GM23338 (cell line): Measurements from ENCODE around the gene MINDY4. TPM values are rescaled to one million over a fixed set of nuclear protein-coding genes. Genes with fewer than 3 reads are reported as not detected.

Experiments used
- ATAC-seq: fragments of 200-7000 bp; cut with Tn5 transposase; 3 replicates; pipeline ENCODE4 v1.9.1; 2020
- DNase-seq: peaks from one replicate; pipeline ENCODE4 v3.0.0-alpha.2; 2015; ENCODE audit warnings: low spot score
- H2AFZ ChIP-seq: fragments of 200-600 bp; sonication (generic); 2 replicates; pipeline ENCODE4 v1.8.0; 2016; ENCODE audit warnings: antibody characterized with exemption, mild to moderate bottlenecking, moderate library complexity
- H3F3A ChIP-seq: fragments of 200-600 bp; sonication (generic); replicated peaks from 2 replicates; pipeline ENCODE4 v1.8.0; 2017; ENCODE audit warnings: antibody characterized with exemption, mixed run types, low read depth
- H3K27ac ChIP-seq: fragments of 200-600 bp; sonication (generic); 2 replicates; pipeline ENCODE4 v1.6.1; 2016; ENCODE audit warnings: low read depth
- H3K27me3 ChIP-seq: fragments of 200-600 bp; sonication (generic); 2 replicates; pipeline ENCODE4 v1.8.0; 2016; ENCODE audit warnings: mild to moderate bottlenecking, mixed run types, moderate library complexity; ENCODE audit not compliant: insufficient read depth
- H3K36me3 ChIP-seq: fragments of 200-600 bp; sonication (generic); 2 replicates; pipeline ENCODE4 v1.8.0; 2016; ENCODE audit warnings: mild to moderate bottlenecking; ENCODE audit not compliant: insufficient read depth
- H3K4me1 ChIP-seq: fragments of 200-600 bp; sonication (generic); 2 replicates; pipeline ENCODE4 v1.8.0; 2016; ENCODE audit warnings: mild to moderate bottlenecking, moderate library complexity; ENCODE audit not compliant: insufficient read depth
- H3K4me2 ChIP-seq: fragments of 200-600 bp; sonication (generic); 2 replicates; pipeline ENCODE4 v1.7.1; 2017; ENCODE audit warnings: mixed run types
- H3K4me3 ChIP-seq: fragments of 200-600 bp; sonication (generic); 2 replicates; pipeline ENCODE4 v1.6.1; 2016; ENCODE audit warnings: mixed run types
- H3K79me2 ChIP-seq: fragments of 200-600 bp; sonication (generic); replicated peaks from 2 replicates; pipeline ENCODE4 v1.8.0; 2017; ENCODE audit warnings: mild to moderate bottlenecking; ENCODE audit not compliant: insufficient read depth
- H3K9me2 ChIP-seq: fragments of 200-600 bp; sonication (generic); 2 replicates; pipeline ENCODE4 v1.8.0; 2017; ENCODE audit not compliant: insufficient read depth
- H4K20me1 ChIP-seq: fragments of 200-600 bp; sonication (generic); replicated peaks from 2 replicates; pipeline ENCODE4 v1.8.0; 2017; ENCODE audit warnings: mild to moderate bottlenecking; ENCODE audit not compliant: insufficient read depth
- H3K27ac Mint-ChIP-seq: 2 replicates; pipeline ENCODE4 v1.8.0; 2020; ENCODE audit warnings: inconsistent platforms, mild to moderate bottlenecking, moderate library complexity, mixed read lengths
- H3K27me3 Mint-ChIP-seq: 3 replicates; pipeline ENCODE4 v1.8.0; 2022; ENCODE audit warnings: low read depth, mild to moderate bottlenecking, moderate library complexity, mixed read lengths, inconsistent platforms; ENCODE audit not compliant: insufficient read depth, poor library complexity
- H3K36me3 Mint-ChIP-seq: 3 replicates; pipeline ENCODE4 v1.8.0; 2021; ENCODE audit warnings: low read depth, mild to moderate bottlenecking, inconsistent platforms, moderate library complexity, mixed read lengths
- H3K4me1 Mint-ChIP-seq: 3 replicates; pipeline ENCODE4 v1.8.0; 2020; ENCODE audit warnings: mild to moderate bottlenecking, inconsistent platforms, mixed read lengths
- H3K4me3 Mint-ChIP-seq: 3 replicates; pipeline ENCODE4 v1.8.0; 2021; ENCODE audit warnings: moderate library complexity, mild to moderate bottlenecking, inconsistent platforms, mixed read lengths
- H3K9me3 Mint-ChIP-seq: 3 replicates; pipeline ENCODE4 v1.8.0; 2020; ENCODE audit warnings: moderate library complexity, mild to moderate bottlenecking, inconsistent platforms, mixed read lengths
- CREB1 ChIP-seq: fragments of 250-450 bp; sonication (Bioruptor Pico); IDR thresholded peaks from 2 replicates; pipeline ENCODE4 v1.5.0; 2020; ENCODE audit warnings: low read depth, mild to moderate bottlenecking, moderate library complexity
- CTCF ChIP-seq, 2 experiments: fragments of 200-600 bp in 1 of 2; sonication (generic) in 1 of 2; conservative IDR thresholded peaks; 2 replicates each; pipeline versions ENCODE4 v1.5.1 to v1.6.1; 2016 to 2017; ENCODE audit warnings: antibody characterized with exemption in 2 of 2, low read depth in 2 of 2, mild to moderate bottlenecking in 2 of 2, moderate library complexity in 1 of 2
- ETS1 ChIP-seq: IDR thresholded peaks from 2 replicates; pipeline ENCODE4 v1.6.1; 2016; ENCODE audit warnings: antibody characterized with exemption
- EZH2 ChIP-seq: fragments of 200-600 bp; sonication (generic); IDR thresholded peaks from one replicate; pipeline ENCODE4 v1.8.0; 2017; ENCODE audit warnings: antibody characterized with exemption, mild to moderate bottlenecking, low read depth; ENCODE audit not compliant: unreplicated experiment
- EZH2phosphoT487 ChIP-seq: fragments of 200-600 bp; sonication (generic); IDR thresholded peaks from one replicate; pipeline ENCODE4 v1.8.1; 2018; ENCODE audit warnings: antibody characterized with exemption; ENCODE audit not compliant: unreplicated experiment
- JUNB ChIP-seq: IDR thresholded peaks from one replicate; pipeline ENCODE4 v1.6.1; 2016; ENCODE audit warnings: antibody characterized with exemption; ENCODE audit not compliant: unreplicated experiment
- NANOG ChIP-seq: IDR thresholded peaks from 2 replicates; pipeline ENCODE4 v1.6.1; 2016; ENCODE audit warnings: antibody characterized with exemption, borderline replicate concordance
- POLR2AphosphoS5 ChIP-seq: IDR thresholded peaks from 2 replicates; pipeline ENCODE4 v1.6.1; 2016; ENCODE audit warnings: antibody characterized with exemption, low read depth
- REST ChIP-seq: IDR thresholded peaks from one replicate; pipeline ENCODE4 v1.6.1; 2018; ENCODE audit warnings: antibody characterized with exemption; ENCODE audit not compliant: unreplicated experiment
- STAT1 ChIP-seq: IDR thresholded peaks from one replicate; pipeline ENCODE4 v1.6.1; 2016; ENCODE audit warnings: antibody characterized with exemption; ENCODE audit not compliant: unreplicated experiment
- ZNF114 ChIP-seq: fragments of 250-450 bp; sonication (Bioruptor Pico); IDR thresholded peaks from 2 replicates; pipeline ENCODE4 v1.5.0; 2020; ENCODE audit warnings: mild to moderate bottlenecking, moderate library complexity
- ZNF331 ChIP-seq: fragments of 250-450 bp; sonication (Bioruptor Pico); IDR thresholded peaks from 2 replicates; pipeline ENCODE4 v1.5.0; 2020; ENCODE audit warnings: low read depth, mild to moderate bottlenecking, moderate library complexity
- ZNF462 ChIP-seq: fragments of 250-450 bp; sonication (Bioruptor Pico); IDR thresholded peaks from 2 replicates; pipeline ENCODE4 v1.5.0; 2020; ENCODE audit warnings: mild to moderate bottlenecking, moderate library complexity
- polyA plus RNA-seq: library from polyadenylated mRNA; unstranded; fragments of >200 nt; fragmentation: Nextera tagmentation; extraction: Ambion mirVana; gene quantifications from 2 replicates; pipeline ENCODE4 v1.2.1, GENCODE V29; 2016
- total RNA-seq: library from RNA; depleted of rRNA; stranded (reverse); fragments of >200 nt; shearing (Covaris generic); gene quantifications from 2 replicates; pipeline ENCODE4 v1.2.3, GENCODE V29; 2014

The MINDY4 gene
- total and polyA plus RNA-seq, 2 experiments from 2014 or later = 1.7 to 4.4 TPM

GRCh38 chr7:30799206-30799975 lies 28.2 kb downstream of the MINDY4 start:
- Mint-ChIP-seq H3K27ac (no peak overlapping the region), H3K4me1 (peaks cover 9% of the 10 kb centered on the region), H3K9me3 (no peaks in the 10 kb centered on the region), H3K36me3 (no peaks in the 10 kb centered on the region; the same call in 2 of the 3 replicates), H3K4me3 (no peak overlapping the region), H3K27me3 (peaks cover 5% of the 10 kb centered on the region)
- no peaks in the 10 kb centered on the region; the same call in 1 of the 2 replicates for H4K20me1 ChIP-seq
- H3K4me2 ChIP-seq = no peak overlapping the region
- H3K9me2 ChIP-seq = no peaks in the 10 kb centered on the region
- no peaks in the 10 kb centered on the region for H3K27me3 ChIP-seq
- H3K4me1 ChIP-seq = no peaks in the 10 kb centered on the region
- no peak overlapping the region for H3K27ac ChIP-seq
- no peaks in the 10 kb centered on the region for H3K36me3 ChIP-seq
- TF ChIP-seq NANOG (no peak), EZH2 (no peak), ZNF331 (CRISPR knock-in tag) (no peak), CTCF (conservative IDR thresholded peaks at IDR 0.05; ENCODE audit: low read depth in 2 of 2) (no peak), CREB1 (CRISPR knock-in tag) (no peak), STAT1 (no peak), POLR2AphosphoS5 (no peak), ZNF114 (CRISPR knock-in tag) (no peak), ETS1 (no peak), ZNF462 (CRISPR knock-in tag) (no peak), EZH2phosphoT487 (no peak), REST (no peak), JUNB (no peak)
- H2AFZ ChIP-seq = no peak overlapping the region
- H3F3A ChIP-seq = no peaks in the 10 kb centered on the region
- no peak for ATAC-seq
- no peaks in the 10 kb centered on the region for H3K79me2 ChIP-seq
- H3K4me3 ChIP-seq = no peak overlapping the region
- no peak for DNase-seq
